Measurements from ENCODE around the gene ALMS1.
"Not testable (repeated sequence)": the region's sequence is repeated elsewhere in the genome, so short reads cannot be mapped to it uniquely, and the experiment has no call there.

ALMS1 gene

DNA sequence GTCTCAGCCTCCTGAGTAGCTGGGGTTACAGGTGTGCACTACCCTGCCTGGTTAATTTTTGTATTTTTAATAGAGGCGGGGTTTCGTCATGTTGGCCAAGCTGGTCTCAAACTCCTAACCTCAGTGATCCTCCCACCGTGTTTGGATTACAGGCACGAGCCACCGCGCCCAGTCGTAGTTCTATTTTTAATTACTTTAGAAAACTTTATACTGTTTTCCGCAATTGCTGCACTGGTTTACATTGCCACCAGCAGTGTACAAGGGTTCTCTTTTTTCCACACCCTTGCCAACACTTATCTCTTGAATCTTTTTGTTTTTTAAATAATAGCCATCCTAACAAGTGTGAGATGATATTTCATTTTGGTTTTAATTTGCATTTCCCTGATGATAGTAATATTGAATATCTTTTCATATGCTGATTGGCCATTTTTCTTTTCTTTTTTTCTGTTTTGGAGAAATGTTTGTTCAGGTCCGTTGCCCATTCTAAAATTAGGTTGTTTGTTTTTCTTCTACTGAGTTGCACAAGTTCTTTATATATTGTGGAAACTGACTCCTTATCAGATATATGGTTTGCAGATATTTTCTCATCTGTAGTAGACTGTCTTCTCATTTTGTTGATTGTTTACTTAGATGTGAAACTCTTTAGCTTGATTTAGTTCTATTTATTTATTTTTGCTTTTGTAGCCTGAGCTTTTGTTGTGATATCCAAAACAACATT, 16.9 kb downstream of the ALMS1 start:
- no peak for DNase-seq (ENCODE audit: low read depth in 2 of 2)

DNA sequence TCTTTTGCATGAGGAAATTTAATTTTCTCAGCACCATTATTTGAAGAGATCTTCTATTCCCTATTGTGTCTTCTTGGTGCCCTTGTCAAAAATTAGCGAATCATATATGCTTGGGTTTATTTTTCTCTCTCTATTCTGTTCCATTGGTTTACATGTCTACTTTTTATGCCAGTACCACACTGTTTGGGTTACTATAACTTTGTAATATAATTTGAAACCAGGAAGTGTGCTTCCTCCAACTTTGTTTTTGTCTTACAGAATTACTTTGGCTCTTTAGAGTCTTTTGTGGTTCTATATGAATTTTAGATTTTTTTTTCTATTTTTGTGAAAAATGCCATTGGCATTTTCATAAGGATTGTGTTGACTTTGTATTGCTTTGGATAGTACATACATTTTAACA, 17.6 kb downstream of the ALMS1 start:
- DNase-seq (ENCODE audit: low read depth in 2 of 2): no peak

DNA sequence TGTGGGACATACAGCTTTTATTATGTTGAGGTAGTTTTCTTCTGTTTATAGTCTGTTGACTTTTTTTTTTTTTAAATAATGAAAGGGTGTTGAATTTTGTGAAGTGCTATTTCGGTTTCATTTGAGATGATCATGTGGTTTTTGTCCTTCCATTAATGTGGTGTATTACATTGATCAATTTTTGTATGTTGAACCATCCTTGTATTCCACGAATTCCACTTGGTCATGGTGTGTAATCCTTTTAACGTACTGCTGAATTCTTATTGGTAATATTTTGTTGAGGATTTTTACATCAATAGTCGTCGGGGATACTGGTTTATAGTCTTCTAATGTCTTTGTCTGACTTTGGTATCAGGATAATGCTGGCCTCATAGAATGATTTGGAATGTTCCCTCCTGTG, 18.8 kb downstream of the ALMS1 start:
- no peak for DNase-seq (ENCODE audit: low read depth in 2 of 2)

DNA sequence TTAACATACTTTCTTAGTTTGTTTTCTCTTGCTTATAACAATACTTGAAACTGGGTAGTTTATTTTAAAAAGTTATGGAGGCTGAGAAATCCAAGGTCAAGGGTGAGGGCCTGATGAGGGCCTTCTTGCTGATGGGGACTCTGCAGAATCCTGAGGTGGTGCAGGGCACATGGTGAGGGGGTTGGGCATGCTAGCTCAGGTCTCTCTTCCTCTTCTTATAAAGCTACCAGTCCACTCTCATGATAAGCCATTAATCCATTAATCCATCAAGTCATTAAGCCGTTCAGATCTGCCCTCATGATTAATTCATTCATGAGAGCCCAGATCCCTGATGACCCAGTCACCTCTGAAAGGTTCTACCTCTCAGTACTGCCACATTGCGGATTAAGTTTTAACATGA, 21.4 kb downstream of the ALMS1 start:
- DNase-seq (ENCODE audit: low read depth in 2 of 2): no peak

DNA sequence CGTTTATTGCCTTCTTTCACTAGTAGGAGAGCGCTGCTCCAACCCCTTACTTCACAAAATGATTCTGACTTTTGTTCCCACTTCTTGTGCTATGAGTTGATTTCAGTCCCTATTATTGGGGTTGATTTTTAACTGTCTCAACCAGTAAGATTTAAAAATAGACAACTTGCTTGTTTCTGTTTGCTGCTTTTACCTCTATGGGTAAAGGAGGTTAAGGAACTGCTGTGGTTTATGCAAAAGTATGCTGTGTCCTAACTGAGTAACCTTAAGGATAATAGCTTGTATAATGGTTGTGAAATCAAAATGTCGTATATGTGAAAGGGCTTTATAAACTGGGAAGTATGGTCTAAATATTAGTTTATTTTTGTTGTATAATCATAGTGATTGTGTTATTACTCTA, 22.6 kb downstream of the ALMS1 start:
- DNase-seq (ENCODE audit: low read depth in 2 of 2): no peak

DNA sequence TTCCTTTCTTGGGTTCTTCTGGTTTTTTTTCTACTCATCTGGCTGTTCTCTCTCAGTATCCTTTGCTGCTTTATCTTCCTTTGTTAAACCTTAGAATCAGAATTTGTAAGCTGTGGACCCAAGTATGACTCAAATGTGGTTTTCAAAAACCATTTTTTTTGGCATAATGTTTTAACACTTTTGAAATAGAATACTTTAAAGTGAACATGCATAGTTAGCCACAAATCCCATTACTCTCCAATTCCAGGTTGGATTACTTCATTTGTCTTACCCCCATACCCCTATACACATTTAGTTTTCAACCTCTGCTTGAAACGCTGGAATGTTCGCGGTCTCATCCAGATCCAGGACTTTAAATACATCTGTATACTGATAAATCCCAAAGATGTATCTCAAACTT, 29.1 kb downstream of the ALMS1 start:
- DNase-seq (ENCODE audit: low read depth in 2 of 2): no peak

DNA sequence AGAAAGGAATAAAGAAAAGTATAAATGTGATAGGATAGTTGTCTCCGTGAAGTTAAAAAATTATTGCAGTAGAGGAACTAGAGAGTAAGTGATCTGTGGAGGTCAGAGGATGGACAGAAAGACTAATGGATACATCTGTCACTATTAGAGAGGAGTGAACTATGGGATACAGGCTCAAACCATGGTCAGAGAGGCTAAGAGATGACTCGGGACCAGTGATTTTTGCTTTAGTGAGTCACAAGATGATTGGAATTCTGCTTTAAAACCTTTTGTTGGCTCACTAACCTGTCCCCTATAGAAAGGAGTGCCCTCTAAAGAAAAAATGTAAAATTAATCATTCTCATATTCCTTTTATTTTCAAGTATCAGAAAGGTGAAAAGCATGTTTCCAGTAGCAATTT, 30.3 kb downstream of the ALMS1 start:
- DNase-seq (ENCODE audit: low read depth in 2 of 2): no peak

DNA sequence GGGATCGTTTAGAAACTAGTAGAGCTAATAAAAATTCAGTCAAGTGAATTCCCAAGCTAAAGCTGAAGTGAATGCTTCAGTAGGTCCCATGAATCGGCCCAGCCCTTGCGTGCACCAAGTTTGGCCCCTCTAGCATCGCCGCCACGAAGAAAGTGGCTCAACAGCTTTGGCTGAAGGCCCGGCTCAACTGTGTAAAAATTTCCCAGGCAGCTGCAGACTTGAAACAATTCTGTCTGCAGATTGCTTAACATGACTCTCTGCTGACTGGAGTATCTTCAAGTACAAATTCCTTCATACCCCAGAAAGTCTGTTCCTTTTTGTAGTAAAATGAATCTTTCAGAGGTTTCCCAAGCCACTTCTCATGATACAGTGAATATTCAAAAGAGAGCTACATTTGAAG, 32.7 kb downstream of the ALMS1 start:
- DNase-seq (ENCODE audit: low read depth in 2 of 2): no peak

DNA sequence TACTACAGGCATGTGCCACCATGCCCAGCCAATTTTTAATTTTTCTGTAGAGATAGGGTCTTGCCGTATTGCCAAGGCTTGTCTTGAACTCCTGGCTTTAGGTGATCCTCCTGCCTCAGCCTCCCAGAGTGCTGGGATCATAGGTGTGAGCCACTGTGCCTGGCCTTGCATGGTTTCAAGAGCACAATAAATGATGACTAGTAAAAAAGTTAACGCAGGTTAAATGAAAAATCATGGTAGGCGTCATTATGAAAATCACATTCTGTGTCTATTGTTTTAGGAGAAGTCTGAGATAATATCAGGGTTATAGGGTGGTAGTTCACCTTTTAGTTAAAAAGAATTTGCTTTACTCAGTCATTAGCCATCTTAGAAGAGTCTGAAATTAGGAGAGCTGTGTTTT, 38.3 kb downstream of the ALMS1 start:
- no peak for DNase-seq (ENCODE audit: low read depth in 2 of 2)

DNA sequence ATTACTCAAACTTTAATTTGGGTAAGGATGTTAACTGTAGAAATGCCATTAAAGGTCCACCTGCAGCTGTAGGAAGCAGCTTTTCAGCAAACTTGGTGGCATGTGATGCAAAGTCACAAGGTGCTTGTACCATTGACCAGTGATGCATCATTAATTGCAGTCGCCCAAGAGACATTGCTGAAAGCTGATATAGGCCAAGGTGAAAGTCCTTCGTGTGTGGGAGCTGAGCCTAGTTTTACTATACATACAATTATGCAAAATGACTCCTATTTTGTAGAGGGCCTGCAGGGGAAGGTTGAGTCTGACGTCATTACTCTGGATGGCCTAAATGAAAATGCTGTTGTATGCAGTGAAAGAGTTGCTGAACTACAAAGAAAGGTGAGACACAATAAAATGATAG, 40.5 kb downstream of the ALMS1 start:
- DNase-seq (ENCODE audit: low read depth in 2 of 2): no peak

DNA sequence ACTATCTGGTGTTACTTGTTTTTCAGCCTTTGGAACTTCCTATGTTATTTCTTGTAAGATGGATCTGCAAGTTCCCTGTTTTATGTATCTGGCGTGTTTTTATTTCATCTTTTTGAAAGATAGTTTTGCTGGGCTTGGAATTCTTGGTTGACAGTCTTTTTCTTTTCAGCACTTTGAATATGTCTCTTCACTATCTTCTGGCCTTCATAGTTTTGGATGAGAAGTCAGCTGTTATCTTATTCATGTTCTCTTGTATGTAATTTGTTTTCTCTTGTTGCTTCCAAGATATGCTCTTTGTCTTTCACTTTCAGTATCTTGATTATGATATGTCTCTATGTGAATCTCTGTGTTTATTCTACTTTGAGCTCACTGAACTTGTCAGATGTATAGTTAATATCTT, 50.4 kb downstream of the ALMS1 start:
- DNase-seq (ENCODE audit: low read depth in 2 of 2): no peak

DNA sequence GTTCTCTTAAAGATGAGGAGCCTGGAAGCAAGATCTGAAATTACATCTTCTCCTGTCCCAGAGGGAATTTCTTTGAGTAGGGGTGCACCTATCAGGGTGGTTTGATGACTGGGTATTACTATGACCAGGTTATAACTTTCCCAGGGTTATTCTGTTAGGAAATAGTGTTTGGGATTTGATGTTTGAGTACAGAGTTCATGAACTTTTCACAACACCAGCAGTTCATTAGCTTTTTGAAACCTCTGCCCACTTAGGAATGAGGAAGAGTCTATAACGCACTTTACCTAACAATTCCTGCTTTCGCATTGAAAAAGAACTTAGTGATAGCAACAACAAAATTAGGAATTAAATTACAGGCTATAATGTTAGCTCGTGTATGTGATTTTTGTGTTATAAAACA, 58.6 kb downstream of the ALMS1 start:
- DNase-seq (ENCODE audit: low read depth in 2 of 2): no peak

DNA sequence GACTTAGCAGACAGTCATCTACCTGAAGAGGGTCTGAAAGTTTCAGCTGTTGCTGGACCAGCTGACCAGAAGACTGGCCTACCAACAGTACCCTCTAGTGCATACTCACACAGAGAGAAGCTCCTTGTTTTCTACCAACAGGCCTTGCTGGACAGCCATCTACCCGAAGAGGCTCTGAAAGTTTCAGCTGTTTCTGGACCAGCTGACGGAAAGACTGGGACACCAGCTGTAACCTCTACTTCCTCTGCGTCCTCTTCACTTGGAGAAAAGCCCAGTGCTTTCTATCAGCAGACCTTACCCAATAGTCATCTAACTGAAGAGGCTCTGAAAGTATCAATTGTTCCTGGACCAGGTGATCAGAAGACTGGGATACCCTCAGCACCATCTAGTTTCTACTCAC, 63.2 kb downstream of the ALMS1 start:
- DNase-seq (ENCODE audit: low read depth in 2 of 2): no peak

DNA sequence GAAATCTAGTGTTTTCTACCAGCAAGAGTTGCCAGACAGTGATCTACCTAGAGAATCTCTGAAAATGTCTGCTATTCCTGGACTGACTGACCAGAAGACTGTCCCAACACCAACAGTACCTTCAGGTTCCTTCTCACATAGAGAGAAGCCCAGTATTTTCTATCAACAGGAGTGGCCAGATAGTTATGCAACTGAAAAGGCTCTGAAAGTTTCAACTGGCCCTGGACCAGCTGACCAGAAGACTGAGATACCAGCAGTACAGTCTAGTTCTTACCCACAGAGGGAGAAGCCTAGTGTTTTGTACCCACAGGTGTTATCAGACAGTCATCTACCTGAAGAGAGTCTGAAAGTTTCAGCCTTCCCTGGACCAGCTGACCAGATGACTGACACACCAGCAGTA, 63.8 kb downstream of the ALMS1 start:
- DNase-seq (ENCODE audit: low read depth in 2 of 2): no peak

DNA sequence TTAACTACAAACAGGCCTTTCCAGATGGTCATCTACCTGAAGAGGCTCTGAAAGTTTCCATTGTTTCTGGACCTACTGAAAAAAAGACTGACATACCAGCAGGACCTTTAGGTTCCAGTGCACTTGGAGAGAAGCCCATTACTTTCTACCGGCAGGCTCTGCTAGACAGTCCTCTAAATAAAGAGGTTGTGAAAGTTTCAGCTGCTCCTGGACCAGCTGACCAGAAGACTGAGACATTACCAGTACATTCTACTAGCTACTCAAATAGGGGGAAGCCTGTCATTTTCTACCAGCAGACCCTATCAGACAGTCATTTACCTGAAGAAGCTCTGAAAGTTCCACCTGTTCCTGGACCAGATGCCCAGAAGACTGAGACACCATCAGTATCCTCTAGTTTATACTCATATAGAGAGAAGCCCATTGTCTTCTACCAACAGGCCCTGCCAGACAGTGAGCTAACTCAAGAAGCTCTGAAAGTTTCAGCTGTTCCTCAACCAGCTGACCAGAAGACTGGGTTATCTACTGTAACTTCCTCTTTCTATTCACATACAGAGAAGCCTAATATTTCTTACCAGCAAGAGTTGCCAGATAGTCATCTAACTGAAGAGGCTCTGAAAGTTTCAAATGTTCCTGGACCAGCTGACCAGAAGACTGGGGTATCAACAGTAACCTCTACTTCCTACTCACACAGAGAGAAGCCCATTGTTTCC, 65.8 kb downstream of the ALMS1 start:
- no peak for DNase-seq (ENCODE audit: low read depth in 2 of 2)

DNA sequence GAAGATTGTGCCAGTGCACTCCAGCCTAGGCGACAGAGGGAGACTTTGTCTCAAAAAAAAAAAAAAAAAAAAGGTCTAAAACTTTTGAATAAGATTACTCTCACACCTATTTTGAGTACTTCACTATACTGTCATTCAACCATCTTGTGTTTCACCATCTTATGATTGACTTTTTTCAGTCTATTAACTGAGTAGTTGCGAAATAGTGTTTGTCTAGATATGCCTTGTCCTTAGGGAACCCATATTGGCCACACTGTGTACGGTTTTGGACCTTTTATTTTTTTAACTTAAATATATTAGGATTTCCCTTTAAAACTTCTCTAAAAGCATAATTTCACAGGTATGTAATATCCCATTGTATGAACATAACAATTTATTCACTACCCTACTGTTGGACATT, 72.3 kb downstream of the ALMS1 start:
- DNase-seq (ENCODE audit: low read depth in 2 of 2): no peak

DNA sequence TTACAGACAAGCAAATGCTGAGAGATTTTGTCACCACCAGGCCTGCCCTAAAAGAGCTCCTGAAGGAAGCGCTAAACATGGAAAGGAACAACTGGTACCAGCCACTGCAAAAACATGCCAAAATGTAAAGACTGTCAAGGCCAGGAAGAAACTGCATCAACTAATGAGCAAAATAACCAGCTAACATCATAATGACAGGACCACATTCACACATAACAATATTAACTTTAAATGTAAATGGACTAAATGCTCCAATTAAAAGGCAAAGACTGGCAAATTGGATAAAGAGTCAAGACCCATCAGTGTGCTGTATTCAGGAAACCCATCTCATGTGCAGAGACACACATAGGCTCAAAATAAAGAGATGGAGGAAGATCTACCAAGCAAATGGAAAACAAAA, 76.8 kb downstream of the ALMS1 start:
- DNase-seq (ENCODE audit: low read depth in 2 of 2): not testable (repeated sequence)

DNA sequence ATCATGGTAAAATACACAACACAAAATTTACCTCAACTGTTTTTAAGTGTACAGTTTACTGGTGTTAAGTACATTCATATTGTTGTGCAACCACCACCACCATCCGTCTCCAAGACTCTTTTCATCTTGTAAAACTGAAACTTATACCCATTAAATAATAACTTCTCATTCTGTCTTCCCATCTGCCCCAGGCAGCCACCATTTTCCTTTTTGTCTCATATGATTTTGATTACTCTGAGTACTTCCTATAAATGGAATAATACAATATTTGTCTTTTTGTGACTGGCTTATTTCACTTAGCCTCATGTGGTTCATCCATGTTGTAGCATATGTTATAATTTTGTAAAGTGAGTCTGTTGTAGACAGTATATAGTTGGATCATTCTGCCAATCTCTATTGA, 82.7 kb downstream of the ALMS1 start:
- no peak for DNase-seq (ENCODE audit: low read depth in 2 of 2)

DNA sequence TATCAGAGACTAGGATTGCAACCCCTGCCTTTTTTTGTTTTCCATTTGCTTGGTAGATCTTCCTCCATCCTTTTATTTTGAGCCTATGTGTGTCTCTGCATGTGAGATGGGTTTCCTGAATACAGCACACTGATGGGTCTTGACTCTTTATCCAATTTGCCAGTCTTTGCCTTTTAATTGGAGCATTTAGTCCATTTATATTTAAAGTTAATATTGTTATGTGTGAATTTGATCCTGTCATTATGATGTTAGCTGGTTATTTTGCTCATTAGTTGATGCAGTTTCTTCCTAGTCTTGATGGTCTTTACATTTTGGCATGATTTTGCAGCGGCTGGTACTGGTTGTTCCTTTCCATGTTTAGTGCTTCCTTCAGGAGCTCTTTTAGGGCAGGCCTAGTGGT, 98.2 kb downstream of the ALMS1 start:
- not testable (repeated sequence) for DNase-seq (ENCODE audit: low read depth in 2 of 2)

DNA sequence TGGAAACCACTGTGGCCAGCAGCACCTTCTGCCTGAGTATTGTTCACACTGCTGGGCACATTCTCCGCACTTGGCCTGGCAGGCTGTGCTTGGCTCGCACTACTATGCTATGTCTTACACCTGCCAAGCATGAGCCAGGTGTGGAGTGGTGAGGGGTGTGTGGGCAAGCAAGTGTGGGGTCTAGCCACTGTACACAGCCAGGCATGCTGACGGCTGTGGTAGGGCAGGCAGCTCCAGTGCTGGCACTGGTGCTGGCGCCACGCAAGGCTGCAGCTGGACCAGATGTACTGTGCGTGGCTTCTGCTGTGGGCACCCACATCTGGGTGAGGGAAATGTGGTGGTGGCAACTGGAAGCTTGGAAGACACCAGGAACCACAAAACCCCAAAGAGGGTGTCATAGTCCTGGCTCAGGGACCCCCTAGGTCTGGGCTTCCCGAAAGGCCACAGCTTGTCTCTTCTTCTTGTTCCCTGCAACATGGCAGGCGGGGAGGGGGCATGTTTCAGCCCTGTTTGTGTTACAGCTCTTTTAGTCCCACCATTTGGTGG, 101.5 kb downstream of the ALMS1 start:
- no peak for DNase-seq (ENCODE audit: low read depth in 2 of 2)

DNA sequence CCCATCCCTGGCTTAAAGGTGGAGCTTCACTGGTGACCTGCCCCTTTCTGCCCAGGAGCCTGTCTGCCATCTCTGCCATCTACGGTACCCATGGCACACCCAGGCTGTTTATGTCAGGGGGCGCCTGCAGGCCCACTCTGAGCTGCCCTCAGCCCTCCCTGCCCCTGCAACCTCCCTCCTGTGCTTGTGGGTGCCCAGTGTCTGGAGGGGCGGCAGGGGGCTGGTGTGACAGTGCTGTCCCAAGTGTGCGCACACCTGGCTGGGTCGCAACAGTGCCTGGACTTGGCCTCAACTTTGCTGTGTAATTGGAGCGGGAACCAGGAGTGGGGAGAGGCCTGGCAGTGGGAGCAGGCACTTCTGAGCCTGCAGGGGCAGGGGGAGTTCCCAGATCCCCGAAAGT, 102.4 kb downstream of the ALMS1 start:
- DNase-seq (ENCODE audit: low read depth in 2 of 2): no peak

DNA sequence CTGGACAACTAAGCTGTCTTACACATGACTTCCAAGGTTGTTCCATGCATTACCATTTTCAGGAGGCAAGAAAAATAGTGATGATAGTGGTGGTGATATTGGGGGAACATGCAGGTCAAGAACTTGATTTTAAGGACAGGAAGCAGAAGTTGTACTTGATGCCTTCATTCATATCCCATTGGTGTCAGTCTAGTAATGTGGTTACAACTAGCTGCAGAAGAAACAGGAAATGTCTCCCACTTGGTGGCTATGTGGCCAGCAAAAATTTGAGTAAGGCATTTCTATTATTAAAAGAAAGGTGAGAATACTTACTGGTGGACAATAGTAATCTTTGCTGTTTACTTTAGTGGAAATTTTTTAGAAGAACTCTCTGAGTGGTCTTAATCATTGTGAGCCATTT, 103.4 kb downstream of the ALMS1 start:
- DNase-seq (ENCODE audit: low read depth in 2 of 2): no peak

DNA sequence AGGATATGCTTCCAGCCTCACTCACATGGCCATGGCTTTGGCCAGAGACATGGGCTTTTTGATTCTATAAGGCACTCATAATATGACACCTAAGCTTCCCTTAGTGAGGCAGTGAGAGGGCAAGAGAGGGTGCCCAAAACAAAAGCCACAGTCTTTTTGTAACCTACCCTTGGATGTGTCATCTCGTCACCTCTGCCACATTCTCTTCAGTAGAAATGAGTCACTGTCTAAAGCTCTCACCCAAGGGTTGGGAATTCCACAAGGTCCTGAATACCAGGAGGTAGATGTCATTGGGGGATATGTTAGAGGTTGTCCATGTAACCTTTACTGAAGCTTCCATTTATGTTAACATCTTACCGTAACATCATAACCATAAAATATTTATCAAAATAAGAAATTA, 108.4 kb downstream of the ALMS1 start:
- DNase-seq (ENCODE audit: low read depth in 2 of 2): no peak

All from stimulated activated CD8-positive, alpha-beta memory T cell treated with anti-CD3 and anti-CD28 coated beads, Interleukin-7, amount 100 ng/mL, for 4 hours (primary cell).